Fibroblast of mammary gland (primary cell): ENCODE measurements around the gene C10orf105.

Experiments
- DNase-seq: peaks from one replicate; pipeline ENCODE4 v3.0.0-alpha.2; 2010; ENCODE audit warnings: low read depth
- H3K4me3 ChIP-seq: 2 replicates; pipeline ENCODE4 v1.5.1; 2011; ENCODE audit warnings: low read depth, mild to moderate bottlenecking, low read length, moderate library complexity; ENCODE audit not compliant: control insufficient read depth
- CTCF ChIP-seq: conservative IDR thresholded peaks from 2 replicates; pipeline ENCODE4 v1.5.1; 2011; ENCODE audit warnings: low read depth, low read length, inconsistent platforms; ENCODE audit not compliant: control insufficient read depth, insufficient read depth

Gene C10orf105

GRCh38 chr10:71708301-71708703 is 11.3 kb downstream of the C10orf105 start:
- no peak overlapping the region for H3K4me3 ChIP-seq
- TF ChIP-seq CTCF, result peak; percentile 75
- peak; percentile 13 for DNase-seq

DNA sequence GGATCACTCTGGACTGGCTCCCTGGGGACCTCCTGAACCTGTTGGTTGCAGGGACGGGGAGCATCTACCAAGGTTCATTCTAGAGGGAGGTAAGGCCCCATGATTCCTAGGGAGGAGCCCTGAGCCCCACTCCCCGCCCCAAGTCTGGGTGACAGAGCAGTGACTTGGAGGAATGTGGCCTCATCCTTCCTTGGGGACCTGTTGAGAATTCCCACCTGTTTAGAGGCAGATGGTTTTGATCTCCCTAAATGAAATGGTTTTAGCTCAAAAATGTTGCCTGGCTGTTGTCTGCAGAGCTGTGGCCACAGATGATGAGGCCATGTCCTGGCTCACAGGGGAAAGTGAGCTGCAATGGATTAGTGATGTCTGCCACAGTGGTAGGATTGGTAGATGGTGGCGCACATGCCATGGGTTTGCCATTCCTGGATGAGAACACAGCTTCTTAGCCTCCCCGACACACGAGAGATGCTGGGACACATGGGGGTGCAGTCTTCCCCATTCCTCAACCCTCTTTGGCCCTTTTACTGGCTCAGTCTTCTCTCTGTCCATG is 12.3 kb downstream of the C10orf105 start:
- DNase-seq, result no peak
- TF ChIP-seq CTCF, result no peak
- no peak overlapping the region for H3K4me3 ChIP-seq

GRCh38 chr10:71706216-71707121 is 13.1 kb downstream of the C10orf105 start:
- no peak overlapping the region for H3K4me3 ChIP-seq
- DNase-seq, result no peak
- TF ChIP-seq CTCF, result no peak

GRCh38 chr10:71705582-71705981 is 14.0 kb downstream of the C10orf105 start:
- no peak for DNase-seq
- TF ChIP-seq CTCF, result no peak
- no peak overlapping the region for H3K4me3 ChIP-seq

DNA sequence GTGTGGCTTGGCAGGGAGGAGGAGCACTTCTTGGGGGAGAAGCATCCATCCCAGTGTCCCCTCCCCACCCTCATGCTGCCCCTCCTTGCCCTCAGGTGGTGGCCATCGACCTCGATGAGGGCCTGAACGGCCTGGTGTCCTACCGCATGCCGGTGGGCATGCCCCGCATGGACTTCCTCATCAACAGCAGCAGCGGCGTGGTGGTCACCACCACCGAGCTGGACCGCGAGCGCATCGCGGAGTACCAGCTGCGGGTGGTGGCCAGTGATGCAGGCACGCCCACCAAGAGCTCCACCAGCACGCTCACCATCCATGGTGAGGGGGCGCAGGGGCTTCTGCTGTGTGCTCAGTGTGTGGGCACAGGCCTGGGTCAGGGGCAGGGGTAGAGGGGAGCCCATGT is 14.8 kb downstream of the C10orf105 start:
- DNase-seq, result no peak
- no peak for TF ChIP-seq CTCF
- no peak overlapping the region for H3K4me3 ChIP-seq

DNA sequence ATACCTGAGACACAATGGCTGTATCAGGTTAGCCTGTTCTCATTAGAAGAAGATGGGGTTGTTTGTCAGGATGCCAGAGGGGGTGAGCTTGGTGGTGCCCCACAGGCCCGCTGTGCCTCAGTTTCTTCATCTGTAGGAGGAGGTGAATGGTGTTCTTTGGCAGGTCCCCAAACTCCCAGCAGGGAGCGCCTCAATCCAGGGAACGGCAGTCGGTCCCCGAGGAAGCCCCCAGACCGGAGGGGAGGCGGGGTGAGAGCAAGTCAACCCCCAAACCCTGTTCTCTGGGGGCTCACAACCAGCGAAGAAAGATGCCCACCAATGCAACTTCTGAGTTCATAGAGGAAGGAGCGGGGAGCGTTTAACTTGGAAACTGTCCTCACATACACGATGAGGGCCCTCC is 16.0 kb downstream of the C10orf105 start:
- TF ChIP-seq CTCF, result no peak
- no peak overlapping the region for H3K4me3 ChIP-seq
- no peak for DNase-seq
